HepG2 (cell line): Measurements from ENCODE around the gene PKMYT1. TPM values are rescaled to one million over a fixed set of nuclear protein-coding genes. Genes with fewer than 3 reads are reported as not detected.

Experiments
- MBNL3 ChIP-seq: fragments of 250-450 bp; sonication (Bioruptor Pico); conservative IDR thresholded peaks from 2 replicates; pipeline ENCODE4 v1.8.0; 2022; ENCODE audit warnings: mild to moderate bottlenecking, inconsistent platforms
- SAP130 ChIP-seq: IDR thresholded peaks from 2 replicates; pipeline ENCODE4 v1.6.1; 2016; ENCODE audit warnings: low read depth
- ZFX ChIP-seq: sonication (generic); formaldehyde crosslinking; IDR thresholded peaks from 2 replicates; pipeline ENCODE4 v1.4.0; 2020; ENCODE audit warnings: mild to moderate bottlenecking, low read depth, missing genetic modification reagents, moderate library complexity
- ZMAT3 ChIP-seq: sonication (generic); formaldehyde crosslinking; conservative IDR thresholded peaks from 2 replicates; pipeline ENCODE4 v1.7.0; 2021; ENCODE audit warnings: missing genetic modification reagents
- ZNF17 ChIP-seq: sonication (generic); formaldehyde crosslinking; IDR thresholded peaks from 2 replicates; pipeline ENCODE4 v1.5.0; 2020; ENCODE audit warnings: mild to moderate bottlenecking, missing genetic modification reagents
- ZNF180 ChIP-seq: sonication (generic); formaldehyde crosslinking; IDR thresholded peaks from 2 replicates; pipeline ENCODE4 v1.4.0; 2020; ENCODE audit warnings: low read depth, missing genetic modification reagents, borderline replicate concordance
- ZNF317 ChIP-seq: sonication (generic); formaldehyde crosslinking; IDR thresholded peaks from 2 replicates; pipeline ENCODE4 v1.5.0; 2020; ENCODE audit warnings: mild to moderate bottlenecking, missing genetic modification reagents
- ZNF468 ChIP-seq: sonication (generic); formaldehyde crosslinking; IDR thresholded peaks from 2 replicates; pipeline ENCODE4 v1.8.0; 2022; ENCODE audit warnings: mild to moderate bottlenecking, moderate library complexity, missing genetic modification reagents
- polyA plus RNA-seq, 8 experiments: library from polyadenylated mRNA; depleted of rRNA in 3 of 8; stranded (reverse) in 7 of 8; unstranded in 1 of 8; fragments of >200 nt; fragmentation: Illumina TruSeq in 4 of 8; extraction: Trizol in 4 of 8; gene quantifications; 2 replicates each; pipeline versions ENCODE4 v1.2.1 to v1.2.3, GENCODE V29; 2011 to 2016; ENCODE audit warnings: low read depth in 4 of 8, missing spikeins in 1 of 8, mixed read lengths in 1 of 8; ENCODE audit not compliant: insufficient read depth in 1 of 8
- total RNA-seq, 5 experiments: library from RNA; depleted of rRNA; stranded (reverse); fragments of >200 nt; fragmentation: Illumina TruSeq; extraction: Trizol; gene quantifications; 2 replicates each; pipeline ENCODE4 v1.2.3, GENCODE V29; 2016; ENCODE audit warnings: low read depth in 1 of 5
- TF ChIP-seq, protein P1 (sequence below): sonication (generic); formaldehyde crosslinking; conservative IDR thresholded peaks from 2 replicates; pipeline ENCODE4 v1.8.1; 2023; ENCODE audit warnings: missing genetic modification reagents
- TF ChIP-seq, protein P2 (sequence below): sonication (generic); formaldehyde crosslinking; IDR thresholded peaks from 2 replicates; pipeline ENCODE4 v1.4.0; 2020; ENCODE audit warnings: missing genetic modification reagents, borderline replicate concordance
- TF ChIP-seq, protein P3 (sequence below): sonication (generic); formaldehyde crosslinking; IDR thresholded peaks from 2 replicates; pipeline ENCODE4 v1.4.0; 2020; ENCODE audit warnings: missing genetic modification reagents
- TF ChIP-seq, protein P4 (sequence below): IDR thresholded peaks from 2 replicates; pipeline ENCODE4 v1.6.1; 2016; ENCODE audit warnings: missing genetic modification reagents, missing compliant biosample characterization

The PKMYT1 gene
- total and polyA plus RNA-seq, 2 of the 13 experiments (the other 11 are each of a cell fraction or from before 2014, with no cell fraction given) = 7.0 to 27.8 TPM

DNA sequence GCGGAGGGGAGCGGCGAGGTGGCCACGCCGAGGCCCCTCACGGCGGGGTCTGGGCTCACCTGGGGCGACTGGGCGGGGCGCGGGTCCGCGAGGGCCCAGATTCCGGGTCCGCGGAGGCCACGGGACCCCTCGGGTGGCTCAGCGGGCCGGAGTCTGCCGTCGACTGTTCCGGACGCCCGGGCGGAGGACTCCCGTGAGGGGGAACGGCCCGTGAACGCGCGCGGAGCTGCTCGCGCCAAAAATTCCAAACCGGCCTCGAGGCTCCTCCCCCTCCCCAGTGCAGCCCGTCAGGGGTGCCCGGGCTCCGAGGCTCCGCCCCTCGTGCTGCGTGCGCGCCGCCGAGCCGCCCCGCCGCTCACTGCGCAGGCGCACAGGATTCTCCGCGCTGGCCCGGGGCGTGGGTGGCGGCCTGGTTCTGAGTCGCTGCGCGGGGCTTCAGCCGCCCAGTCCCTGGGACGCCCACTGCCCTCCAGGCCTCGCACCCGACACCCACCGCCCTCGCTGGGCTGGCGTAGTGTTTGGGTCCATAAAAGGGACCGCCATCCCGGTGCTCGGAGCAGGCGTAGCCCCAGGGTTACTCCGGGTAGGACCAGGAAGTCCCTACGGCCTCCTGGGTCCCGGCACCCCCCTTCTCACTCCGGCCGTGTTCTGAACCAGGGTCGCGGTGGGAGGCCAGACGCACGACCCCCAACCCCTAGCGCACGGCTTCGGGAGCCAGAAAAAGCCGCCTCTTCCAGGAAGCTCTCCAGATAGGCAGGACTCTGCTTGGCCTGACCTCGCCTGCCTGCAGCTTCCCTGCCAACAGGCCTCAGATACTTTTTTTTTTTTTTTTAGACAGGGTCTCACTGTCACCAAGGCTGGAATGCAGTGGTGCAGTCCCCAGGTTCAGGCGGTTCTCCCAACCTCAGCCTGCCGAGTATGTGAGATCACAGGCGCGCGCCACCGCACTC, at the start of gene PKMYT1 (continued):
- TF ChIP-seq, protein P1, sequence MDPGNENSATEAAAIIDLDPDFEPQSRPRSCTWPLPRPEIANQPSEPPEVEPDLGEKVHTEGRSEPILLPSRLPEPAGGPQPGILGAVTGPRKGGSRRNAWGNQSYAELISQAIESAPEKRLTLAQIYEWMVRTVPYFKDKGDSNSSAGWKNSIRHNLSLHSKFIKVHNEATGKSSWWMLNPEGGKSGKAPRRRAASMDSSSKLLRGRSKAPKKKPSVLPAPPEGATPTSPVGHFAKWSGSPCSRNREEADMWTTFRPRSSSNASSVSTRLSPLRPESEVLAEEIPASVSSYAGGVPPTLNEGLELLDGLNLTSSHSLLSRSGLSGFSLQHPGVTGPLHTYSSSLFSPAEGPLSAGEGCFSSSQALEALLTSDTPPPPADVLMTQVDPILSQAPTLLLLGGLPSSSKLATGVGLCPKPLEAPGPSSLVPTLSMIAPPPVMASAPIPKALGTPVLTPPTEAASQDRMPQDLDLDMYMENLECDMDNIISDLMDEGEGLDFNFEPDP (CRISPR knock-in tag) = peak; percentile 91; the same call in 1 of the 2 replicates
- TF ChIP-seq ZNF317 (CRISPR knock-in tag) (peak; percentile 21; the same call in 1 of the 2 replicates), ZMAT3 (CRISPR knock-in tag) (peak; percentile 71; the same call in 1 of the 2 replicates), SAP130 (peak; percentile 85; the same call in 1 of the 2 replicates), ZNF17 (no peak; the same call in 1 of the 2 replicates), ZNF468 (CRISPR knock-in tag) (no peak), ZFX (peak; percentile 96), MBNL3 (CRISPR knock-in tag) (no peak), ZNF180 (CRISPR knock-in tag) (no peak)
- TF ChIP-seq, protein P2, sequence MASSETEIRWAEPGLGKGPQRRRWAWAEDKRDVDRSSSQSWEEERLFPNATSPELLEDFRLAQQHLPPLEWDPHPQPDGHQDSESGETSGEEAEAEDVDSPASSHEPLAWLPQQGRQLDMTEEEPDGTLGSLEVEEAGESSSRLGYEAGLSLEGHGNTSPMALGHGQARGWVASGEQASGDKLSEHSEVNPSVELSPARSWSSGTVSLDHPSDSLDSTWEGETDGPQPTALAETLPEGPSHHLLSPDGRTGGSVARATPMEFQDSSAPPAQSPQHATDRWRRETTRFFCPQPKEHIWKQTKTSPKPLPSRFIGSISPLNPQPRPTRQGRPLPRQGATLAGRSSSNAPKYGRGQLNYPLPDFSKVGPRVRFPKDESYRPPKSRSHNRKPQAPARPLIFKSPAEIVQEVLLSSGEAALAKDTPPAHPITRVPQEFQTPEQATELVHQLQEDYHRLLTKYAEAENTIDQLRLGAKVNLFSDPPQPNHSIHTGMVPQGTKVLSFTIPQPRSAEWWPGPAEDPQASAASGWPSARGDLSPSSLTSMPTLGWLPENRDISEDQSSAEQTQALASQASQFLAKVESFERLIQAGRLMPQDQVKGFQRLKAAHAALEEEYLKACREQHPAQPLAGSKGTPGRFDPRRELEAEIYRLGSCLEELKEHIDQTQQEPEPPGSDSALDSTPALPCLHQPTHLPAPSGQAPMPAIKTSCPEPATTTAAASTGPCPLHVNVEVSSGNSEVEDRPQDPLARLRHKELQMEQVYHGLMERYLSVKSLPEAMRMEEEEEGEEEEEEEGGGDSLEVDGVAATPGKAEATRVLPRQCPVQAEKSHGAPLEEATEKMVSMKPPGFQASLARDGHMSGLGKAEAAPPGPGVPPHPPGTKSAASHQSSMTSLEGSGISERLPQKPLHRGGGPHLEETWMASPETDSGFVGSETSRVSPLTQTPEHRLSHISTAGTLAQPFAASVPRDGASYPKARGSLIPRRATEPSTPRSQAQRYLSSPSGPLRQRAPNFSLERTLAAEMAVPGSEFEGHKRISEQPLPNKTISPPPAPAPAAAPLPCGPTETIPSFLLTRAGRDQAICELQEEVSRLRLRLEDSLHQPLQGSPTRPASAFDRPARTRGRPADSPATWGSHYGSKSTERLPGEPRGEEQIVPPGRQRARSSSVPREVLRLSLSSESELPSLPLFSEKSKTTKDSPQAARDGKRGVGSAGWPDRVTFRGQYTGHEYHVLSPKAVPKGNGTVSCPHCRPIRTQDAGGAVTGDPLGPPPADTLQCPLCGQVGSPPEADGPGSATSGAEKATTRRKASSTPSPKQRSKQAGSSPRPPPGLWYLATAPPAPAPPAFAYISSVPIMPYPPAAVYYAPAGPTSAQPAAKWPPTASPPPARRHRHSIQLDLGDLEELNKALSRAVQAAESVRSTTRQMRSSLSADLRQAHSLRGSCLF (CRISPR knock-in tag) = 0 out of 2 replicates have a peak, but pooled peaks have one; percentile 50
- TF ChIP-seq, protein P3, sequence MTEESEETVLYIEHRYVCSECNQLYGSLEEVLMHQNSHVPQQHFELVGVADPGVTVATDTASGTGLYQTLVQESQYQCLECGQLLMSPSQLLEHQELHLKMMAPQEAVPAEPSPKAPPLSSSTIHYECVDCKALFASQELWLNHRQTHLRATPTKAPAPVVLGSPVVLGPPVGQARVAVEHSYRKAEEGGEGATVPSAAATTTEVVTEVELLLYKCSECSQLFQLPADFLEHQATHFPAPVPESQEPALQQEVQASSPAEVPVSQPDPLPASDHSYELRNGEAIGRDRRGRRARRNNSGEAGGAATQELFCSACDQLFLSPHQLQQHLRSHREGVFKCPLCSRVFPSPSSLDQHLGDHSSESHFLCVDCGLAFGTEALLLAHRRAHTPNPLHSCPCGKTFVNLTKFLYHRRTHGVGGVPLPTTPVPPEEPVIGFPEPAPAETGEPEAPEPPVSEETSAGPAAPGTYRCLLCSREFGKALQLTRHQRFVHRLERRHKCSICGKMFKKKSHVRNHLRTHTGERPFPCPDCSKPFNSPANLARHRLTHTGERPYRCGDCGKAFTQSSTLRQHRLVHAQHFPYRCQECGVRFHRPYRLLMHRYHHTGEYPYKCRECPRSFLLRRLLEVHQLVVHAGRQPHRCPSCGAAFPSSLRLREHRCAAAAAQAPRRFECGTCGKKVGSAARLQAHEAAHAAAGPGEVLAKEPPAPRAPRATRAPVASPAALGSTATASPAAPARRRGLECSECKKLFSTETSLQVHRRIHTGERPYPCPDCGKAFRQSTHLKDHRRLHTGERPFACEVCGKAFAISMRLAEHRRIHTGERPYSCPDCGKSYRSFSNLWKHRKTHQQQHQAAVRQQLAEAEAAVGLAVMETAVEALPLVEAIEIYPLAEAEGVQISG (CRISPR knock-in tag) = peak; percentile 47
- TF ChIP-seq, protein P4, sequence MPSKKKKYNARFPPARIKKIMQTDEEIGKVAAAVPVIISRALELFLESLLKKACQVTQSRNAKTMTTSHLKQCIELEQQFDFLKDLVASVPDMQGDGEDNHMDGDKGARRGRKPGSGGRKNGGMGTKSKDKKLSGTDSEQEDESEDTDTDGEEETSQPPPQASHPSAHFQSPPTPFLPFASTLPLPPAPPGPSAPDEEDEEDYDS (CRISPR knock-in tag) = peak; percentile 63
